HG02763 (cell line): ENCODE data around the gene HNRNPA3.

Experiments used
- ATAC-seq: cut with Tn5 transposase; IDR thresholded peaks from one replicate; pipeline ENCODE4 v1.9.1; 2021; ENCODE audit warnings: mild to moderate bottlenecking, moderate library complexity; ENCODE audit not compliant: unreplicated experiment

The HNRNPA3 gene

DNA sequence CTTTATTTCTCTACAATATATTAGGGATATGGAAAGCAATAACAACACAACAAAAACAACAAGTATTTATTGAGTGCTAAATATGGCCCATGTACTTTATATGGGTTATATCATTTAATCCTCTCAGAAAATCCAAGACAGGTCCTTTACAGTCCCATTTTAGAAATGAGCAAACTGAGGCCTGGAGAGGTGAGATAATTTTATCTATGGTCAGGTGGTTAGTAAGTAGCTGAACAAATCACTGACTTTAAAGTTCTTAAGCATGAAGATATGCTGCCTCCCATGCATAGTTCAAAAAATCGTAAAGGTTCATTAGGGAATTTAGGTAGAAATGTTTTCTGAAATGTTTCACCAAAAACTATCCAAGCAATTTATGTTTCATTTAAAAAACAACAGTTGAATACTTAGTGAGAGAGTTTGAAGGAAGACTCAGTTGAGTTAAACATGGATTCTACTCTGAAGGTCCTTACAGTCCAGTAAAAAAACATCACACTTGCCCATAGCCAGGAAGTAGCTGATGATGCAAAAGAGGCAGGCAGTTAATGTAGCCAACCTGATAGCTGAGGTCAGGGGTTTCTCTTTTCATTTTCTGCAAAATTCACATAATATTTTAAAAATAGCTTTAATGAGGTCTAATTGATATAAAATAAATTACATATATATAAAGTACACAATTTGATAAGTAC lies 59.5 kb downstream of the HNRNPA3 start:
- ATAC-seq: no peak

DNA sequence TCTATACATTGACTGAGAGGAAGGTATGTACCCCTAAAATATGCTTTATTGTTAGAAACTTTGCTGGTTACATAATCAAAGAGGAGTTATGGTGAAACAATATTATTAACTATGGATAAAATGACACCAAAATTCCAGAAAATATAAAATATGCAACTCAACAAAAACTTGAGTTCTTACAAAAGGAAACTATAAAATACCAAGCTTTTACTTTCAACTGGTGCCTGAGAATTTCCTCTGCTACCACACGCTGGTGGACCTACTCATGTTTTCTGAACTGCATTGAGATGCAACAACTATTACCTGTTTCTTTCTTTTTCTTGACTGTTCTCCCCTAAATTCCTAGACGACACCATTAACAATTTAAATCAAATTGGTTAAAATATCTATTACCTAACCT lies 60.2 kb downstream of the HNRNPA3 start:
- ATAC-seq: no peak

DNA sequence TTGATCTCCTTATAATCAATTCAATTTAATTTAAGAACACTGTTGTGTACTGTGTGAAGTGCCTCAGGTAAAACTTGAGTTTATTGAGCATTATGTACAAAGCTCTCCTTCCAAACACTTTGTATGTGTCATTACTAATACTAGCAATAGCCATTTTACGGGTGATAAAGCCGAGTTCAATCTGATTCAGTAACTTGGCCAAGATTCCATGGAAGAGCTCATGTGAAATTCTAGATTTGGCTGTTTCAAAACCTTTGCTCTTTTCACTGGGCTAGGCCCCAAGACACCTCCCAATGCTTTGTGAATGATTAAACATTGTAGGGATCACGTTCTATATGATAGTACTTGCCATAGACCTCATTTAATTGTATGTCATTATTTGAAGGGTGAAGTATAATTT lies 60.8 kb downstream of the HNRNPA3 start:
- ATAC-seq: no peak
